HL-60/S4 treated with phorbol 12-myristate 13-acetate at 8.2 ng/mL for 4 days and 3 days (cell line): Measurements from ENCODE around the gene TRAF6.

Experiments used
- in situ Hi-C: fragments of 300-500 bp; cut with MboI; formaldehyde crosslinking; loops from 2 replicates; pipeline ENCODE4 v1.15.0; 2022; ENCODE audit warnings: low sequenced_read_pairs

TRAF6 gene

GRCh38 chr11:36464720-36465119 lies 45.4 kb downstream of the TRAF6 start:
- in situ Hi-C loops, result loop anchor here (10.0 kb wide), 1 partner anchor 170 kb away; the partner anchor contains the start of gene PRR5L

- in situ Hi-C loops, result loop anchor here (10.0 kb wide), 1 partner anchor 169 kb away; the partner anchor contains the start of gene PRR5L
Measured at GRCh38 chr11:36463781-36464180, 46.3 kb downstream of the TRAF6 start.

- in situ Hi-C loops, result loop anchor here (10.0 kb wide), 1 partner anchor 168 kb away; the partner anchor contains the start of gene PRR5L
Measured at GRCh38 chr11:36462321-36462720, 47.8 kb downstream of the TRAF6 start.

GRCh38 chr11:36460220-36460619 lies 49.9 kb downstream of the TRAF6 start:
- in situ Hi-C loops, result loop anchor here (10.0 kb wide), 1 partner anchor 165 kb away; the partner anchor contains the start of gene PRR5L

GRCh38 chr11:36459046-36459445 lies 51.0 kb downstream of the TRAF6 start:
- in situ Hi-C loops, result no loop called here

GRCh38 chr11:36458129-36458915 lies 51.8 kb downstream of the TRAF6 start:
- in situ Hi-C loops, result no loop called here

GRCh38 chr11:36456156-36456555 lies 53.9 kb downstream of the TRAF6 start:
- in situ Hi-C loops, result no loop called here

GRCh38 chr11:36455658-36456111 lies 54.4 kb downstream of the TRAF6 start:
- in situ Hi-C loops, result no loop called here

GRCh38 chr11:36454941-36455631 lies 55.0 kb downstream of the TRAF6 start:
- in situ Hi-C loops, result no loop called here

GRCh38 chr11:36454551-36454940 lies 55.5 kb downstream of the TRAF6 start:
- in situ Hi-C loops, result no loop called here

GRCh38 chr11:36453678-36454077 lies 56.4 kb downstream of the TRAF6 start:
- in situ Hi-C loops, result no loop called here

- in situ Hi-C loops, result no loop called here
Measured at GRCh38 chr11:36452961-36453360, 57.1 kb downstream of the TRAF6 start.

- in situ Hi-C loops, result no loop called here
Measured at GRCh38 chr11:36452236-36452940, 57.7 kb downstream of the TRAF6 start.

- in situ Hi-C loops, result no loop called here
Measured at GRCh38 chr11:36451681-36452080, 58.4 kb downstream of the TRAF6 start.

GRCh38 chr11:36451045-36451444 lies 59.0 kb downstream of the TRAF6 start:
- in situ Hi-C loops, result no loop called here

- in situ Hi-C loops, result no loop called here
Measured at GRCh38 chr11:36450110-36450572, 59.9 kb downstream of the TRAF6 start.

GRCh38 chr11:36449561-36450096 lies 60.4 kb downstream of the TRAF6 start:
- in situ Hi-C loops, result no loop called here

- in situ Hi-C loops, result no loop called here
Measured at GRCh38 chr11:36447947-36448346, 62.1 kb downstream of the TRAF6 start.

- in situ Hi-C loops, result no loop called here
Measured at GRCh38 chr11:36447514-36447913, 62.6 kb downstream of the TRAF6 start.

- in situ Hi-C loops, result no loop called here
Measured at GRCh38 chr11:36446135-36446534, 63.9 kb downstream of the TRAF6 start.

- in situ Hi-C loops, result no loop called here
Measured at GRCh38 chr11:36443661-36444060, 66.4 kb downstream of the TRAF6 start.
